Neural progenitor cell (in vitro differentiated cells): Measurements from ENCODE around the gene PPM1L. TPM values are rescaled to one million over a fixed set of nuclear protein-coding genes. Genes with fewer than 3 reads are reported as not detected.

Experiments used
- DNase-seq: peaks from one replicate; pipeline ENCODE4 v3.0.0-alpha.2; 2016; ENCODE audit warnings: low spot score
- H2AFZ ChIP-seq: fragments of 200-600 bp; sonication (generic); replicated peaks from 2 replicates; pipeline ENCODE4 v1.6.1; 2016; ENCODE audit warnings: antibody characterized with exemption
- H3F3A ChIP-seq: fragments of 200-600 bp; sonication (generic); 2 replicates; pipeline ENCODE4 v1.6.1; 2016; ENCODE audit warnings: antibody characterized with exemption, low read depth
- H3K27ac ChIP-seq: fragments of 200-600 bp; sonication (generic); 2 replicates; pipeline ENCODE4 v1.5.1; 2016; ENCODE audit warnings: mild to moderate bottlenecking
- H3K27me3 ChIP-seq: fragments of 200-600 bp; sonication (generic); 2 replicates; pipeline ENCODE4 v1.6.1; 2016; ENCODE audit warnings: mild to moderate bottlenecking, moderate library complexity
- H3K36me3 ChIP-seq: fragments of 200-600 bp; sonication (generic); 2 replicates; pipeline ENCODE4 v1.5.1; 2016
- H3K4me1 ChIP-seq: fragments of 200-600 bp; sonication (generic); 2 replicates; pipeline ENCODE4 v1.6.1; 2016; ENCODE audit warnings: mixed run types
- H3K4me2 ChIP-seq: fragments of 200-600 bp; sonication (generic); 2 replicates; pipeline ENCODE4 v1.6.1; 2016
- H3K4me3 ChIP-seq: fragments of 200-600 bp; sonication (generic); 2 replicates; pipeline ENCODE4 v1.5.1; 2016
- H3K79me2 ChIP-seq: fragments of 200-600 bp; sonication (generic); 2 replicates; pipeline ENCODE4 v1.6.1; 2016; ENCODE audit warnings: low read depth
- H3K9ac ChIP-seq: fragments of 200-600 bp; sonication (generic); 2 replicates; pipeline ENCODE4 v1.6.1; 2016
- H3K9me3 ChIP-seq: fragments of 200-600 bp; sonication (generic); 2 replicates; pipeline ENCODE4 v1.5.1; 2016; ENCODE audit warnings: low read depth
- H4K20me1 ChIP-seq: fragments of 200-600 bp; sonication (generic); 2 replicates; pipeline ENCODE4 v1.6.1; 2016; ENCODE audit warnings: low read depth
- H3K27ac Mint-ChIP-seq: 3 replicates; pipeline ENCODE4 v1.8.0; 2021; ENCODE audit warnings: mixed read lengths
- H3K27me3 Mint-ChIP-seq: 2 replicates; pipeline ENCODE4 v1.8.0; 2022; ENCODE audit warnings: low read depth, mild to moderate bottlenecking, inconsistent platforms, moderate library complexity, mixed read lengths; ENCODE audit not compliant: insufficient read depth
- H3K36me3 Mint-ChIP-seq: 3 replicates; pipeline ENCODE4 v1.8.0; 2021; ENCODE audit warnings: mixed read lengths
- H3K4me1 Mint-ChIP-seq: 3 replicates; pipeline ENCODE4 v1.8.0; 2021; ENCODE audit warnings: mixed read lengths
- H3K4me3 Mint-ChIP-seq: 3 replicates; pipeline ENCODE4 v1.8.0; 2021; ENCODE audit warnings: mild to moderate bottlenecking, moderate library complexity, mixed read lengths
- H3K9me3 Mint-ChIP-seq: 3 replicates; pipeline ENCODE4 v1.8.0; 2020; ENCODE audit warnings: mixed read lengths
- EZH2 ChIP-seq: fragments of 200-600 bp; sonication (generic); IDR thresholded peaks from 2 replicates; pipeline ENCODE4 v1.6.1; 2017; ENCODE audit warnings: antibody characterized with exemption, mild to moderate bottlenecking, moderate library complexity
- EZH2phosphoT487 ChIP-seq: fragments of 200-600 bp; sonication (generic); IDR thresholded peaks from 2 replicates; pipeline ENCODE4 v1.6.1; 2017; ENCODE audit warnings: antibody characterized with exemption
- total RNA-seq: library from RNA; depleted of rRNA; stranded (reverse); fragments of >200 nt; gene quantifications from 2 replicates; pipeline ENCODE4 v1.2.3, GENCODE V29; 2015; ENCODE audit warnings: low replicate concordance
- TF ChIP-seq, protein P1 (sequence below): fragments of 200-600 bp; sonication (generic); IDR thresholded peaks from 2 replicates; pipeline ENCODE4 v1.5.1; 2017; ENCODE audit warnings: antibody characterized with exemption, mild to moderate bottlenecking

The PPM1L gene
- total RNA-seq, 1 donor from 2014 or later: 16.5 TPM

DNA sequence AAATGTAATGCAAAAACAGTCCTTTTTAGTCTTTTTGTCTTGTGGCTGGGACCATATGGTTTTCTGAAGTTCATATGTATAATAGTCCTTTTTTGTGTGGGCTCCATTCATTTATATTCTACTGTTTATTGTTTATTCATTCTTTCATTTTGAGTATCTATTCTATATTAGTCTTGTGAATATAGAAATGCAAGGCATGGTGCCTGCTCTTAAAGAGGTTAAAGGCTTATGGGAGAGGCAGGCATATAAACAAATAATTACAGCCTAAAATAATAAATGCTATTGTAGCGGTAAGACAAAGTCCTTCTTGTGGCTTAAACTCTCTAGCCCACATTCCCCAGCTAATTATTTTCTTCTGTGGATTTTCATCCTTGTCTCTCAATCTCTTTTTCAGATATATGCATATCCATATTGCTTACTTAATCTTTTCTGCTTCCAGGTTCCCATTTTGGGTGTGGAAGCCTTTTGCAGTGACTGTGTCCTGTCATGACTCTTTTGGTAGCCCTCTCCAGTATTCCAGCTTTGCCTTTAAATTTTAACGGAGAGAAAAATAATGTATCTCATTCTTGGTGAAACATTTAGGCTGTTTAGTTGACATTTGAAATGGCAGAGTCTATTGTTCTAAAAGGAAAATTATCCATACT lies 101.6 kb downstream of the PPM1L start:
- H3K27me3 ChIP-seq: no peaks in the 10 kb centered on the region
- H3K27me3 Mint-ChIP-seq: no peaks in the 10 kb centered on the region
- no peaks in the 10 kb centered on the region for H3K4me1 Mint-ChIP-seq
- no peak overlapping the region for H3K9ac ChIP-seq
- H3K79me2 ChIP-seq: no peaks in the 10 kb centered on the region
- H3K27ac ChIP-seq: no peak overlapping the region
- H3K9me3 Mint-ChIP-seq: no peaks in the 10 kb centered on the region
- no peak overlapping the region for H3K4me2 ChIP-seq
- H3K36me3 Mint-ChIP-seq: no peaks in the 10 kb centered on the region
- no peak overlapping the region for H3K4me3 ChIP-seq
- no peaks in the 10 kb centered on the region for H3K36me3 ChIP-seq
- peaks cover 7% of the 10 kb centered on the region for H3K9me3 ChIP-seq
- DNase-seq: no peak
- no peaks in the 10 kb centered on the region for H3K4me1 ChIP-seq
- H3K4me3 Mint-ChIP-seq: no peak overlapping the region
- TF ChIP-seq, protein P1, sequence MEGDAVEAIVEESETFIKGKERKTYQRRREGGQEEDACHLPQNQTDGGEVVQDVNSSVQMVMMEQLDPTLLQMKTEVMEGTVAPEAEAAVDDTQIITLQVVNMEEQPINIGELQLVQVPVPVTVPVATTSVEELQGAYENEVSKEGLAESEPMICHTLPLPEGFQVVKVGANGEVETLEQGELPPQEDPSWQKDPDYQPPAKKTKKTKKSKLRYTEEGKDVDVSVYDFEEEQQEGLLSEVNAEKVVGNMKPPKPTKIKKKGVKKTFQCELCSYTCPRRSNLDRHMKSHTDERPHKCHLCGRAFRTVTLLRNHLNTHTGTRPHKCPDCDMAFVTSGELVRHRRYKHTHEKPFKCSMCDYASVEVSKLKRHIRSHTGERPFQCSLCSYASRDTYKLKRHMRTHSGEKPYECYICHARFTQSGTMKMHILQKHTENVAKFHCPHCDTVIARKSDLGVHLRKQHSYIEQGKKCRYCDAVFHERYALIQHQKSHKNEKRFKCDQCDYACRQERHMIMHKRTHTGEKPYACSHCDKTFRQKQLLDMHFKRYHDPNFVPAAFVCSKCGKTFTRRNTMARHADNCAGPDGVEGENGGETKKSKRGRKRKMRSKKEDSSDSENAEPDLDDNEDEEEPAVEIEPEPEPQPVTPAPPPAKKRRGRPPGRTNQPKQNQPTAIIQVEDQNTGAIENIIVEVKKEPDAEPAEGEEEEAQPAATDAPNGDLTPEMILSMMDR: no peak
- no peak for TF ChIP-seq EZH2phosphoT487
- no peak for TF ChIP-seq EZH2
- no peak overlapping the region for H3K27ac Mint-ChIP-seq
- no peak overlapping the region for H2AFZ ChIP-seq
- H4K20me1 ChIP-seq: peaks cover 4% of the 10 kb centered on the region
- H3F3A ChIP-seq: no peaks in the 10 kb centered on the region

- no peak overlapping the region for H3K9ac ChIP-seq
Measured at GRCh38 chr3:160860346-160860745, 104.3 kb downstream of the PPM1L start.

DNA sequence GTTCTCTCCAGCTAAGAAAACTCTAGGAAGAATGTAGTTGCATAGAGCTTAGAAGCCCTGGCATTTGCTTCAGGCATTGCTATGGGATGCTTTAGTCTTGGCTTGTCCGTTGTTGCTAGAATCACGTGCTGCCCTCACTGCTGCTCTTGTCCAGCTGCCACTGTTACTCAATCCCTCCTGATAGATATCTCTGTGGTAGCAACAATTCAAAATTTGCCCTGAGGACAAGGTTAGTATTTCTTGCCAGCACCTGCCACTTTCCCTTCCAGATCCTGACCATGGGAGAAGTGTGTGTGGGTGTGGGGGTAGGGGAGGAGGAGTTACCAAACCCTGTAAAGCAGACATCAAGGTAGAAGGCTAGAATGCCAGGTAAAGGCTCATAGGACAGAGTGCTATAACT lies 113.8 kb downstream of the PPM1L start:
- Histone ChIP-seq H3K9ac (no peak overlapping the region), H3K4me1 (peaks cover 4% of the 10 kb centered on the region), H3F3A (no peaks in the 10 kb centered on the region), H3K4me2 (no peak overlapping the region), H4K20me1 (peaks cover 7% of the 10 kb centered on the region), H3K36me3 (no peaks in the 10 kb centered on the region), H3K4me3 (no peak overlapping the region), H3K27me3 (no peaks in the 10 kb centered on the region), H3K27ac (no peak overlapping the region), H2AFZ (no peak overlapping the region), H3K9me3 (no peaks in the 10 kb centered on the region), H3K79me2 (peaks cover 4% of the 10 kb centered on the region)
- Mint-ChIP-seq H3K4me3 (no peak overlapping the region), H3K36me3 (no peaks in the 10 kb centered on the region), H3K27me3 (peaks cover 2% of the 10 kb centered on the region), H3K27ac (no peak overlapping the region), H3K4me1 (peaks cover 3% of the 10 kb centered on the region), H3K9me3 (no peaks in the 10 kb centered on the region)
- no peak for TF ChIP-seq EZH2
- no peak for TF ChIP-seq EZH2phosphoT487
- TF ChIP-seq, protein P1: no peak
- no peak for DNase-seq

More at GRCh38 chr3:160860346-160860745, 104.3 kb downstream of the PPM1L start:
- no peaks in the 10 kb centered on the region for H3K4me1 Mint-ChIP-seq
- Histone ChIP-seq H3K4me3 (no peak overlapping the region), H4K20me1 (peaks cover 4% of the 10 kb centered on the region), H3K4me2 (no peak overlapping the region), H3F3A (no peaks in the 10 kb centered on the region), H3K9me3 (no peaks in the 10 kb centered on the region), H3K79me2 (no peaks in the 10 kb centered on the region), H2AFZ (no peak overlapping the region), H3K27ac (no peak overlapping the region), H3K4me1 (no peaks in the 10 kb centered on the region), H3K27me3 (no peaks in the 10 kb centered on the region), H3K36me3 (no peaks in the 10 kb centered on the region)
- H3K9me3 Mint-ChIP-seq: no peaks in the 10 kb centered on the region
- no peak overlapping the region for H3K27ac Mint-ChIP-seq
- H3K36me3 Mint-ChIP-seq: no peaks in the 10 kb centered on the region
- TF ChIP-seq EZH2: no peak
- no peak for TF ChIP-seq EZH2phosphoT487
- peaks cover 2% of the 10 kb centered on the region for H3K27me3 Mint-ChIP-seq
- no peak for DNase-seq
- H3K4me3 Mint-ChIP-seq: no peak overlapping the region

GRCh38 chr3:160870327-160870726 lies 114.3 kb downstream of the PPM1L start:
- H3K36me3 ChIP-seq: no peaks in the 10 kb centered on the region
- Mint-ChIP-seq H3K4me3 (no peak overlapping the region), H3K4me1 (peaks cover 3% of the 10 kb centered on the region), H3K9me3 (no peaks in the 10 kb centered on the region), H3K27ac (no peak overlapping the region), H3K36me3 (no peaks in the 10 kb centered on the region), H3K27me3 (peaks cover 2% of the 10 kb centered on the region)
- no peaks in the 10 kb centered on the region for H3K9me3 ChIP-seq
- TF ChIP-seq, protein P1: no peak
- TF ChIP-seq EZH2phosphoT487: no peak
- TF ChIP-seq EZH2: no peak
- no peaks in the 10 kb centered on the region for H3F3A ChIP-seq
- no peak overlapping the region for H3K27ac ChIP-seq
- H3K4me2 ChIP-seq: no peak overlapping the region
- H3K27me3 ChIP-seq: no peaks in the 10 kb centered on the region
- no peak overlapping the region for H2AFZ ChIP-seq
- peaks cover 4% of the 10 kb centered on the region for H3K79me2 ChIP-seq
- no peak overlapping the region for H3K4me3 ChIP-seq
- no peak overlapping the region for H3K9ac ChIP-seq
- peaks cover 7% of the 10 kb centered on the region for H4K20me1 ChIP-seq
- peaks cover 4% of the 10 kb centered on the region for H3K4me1 ChIP-seq
- peak; percentile 16 for DNase-seq
